Fibroblast of lung (primary cell): ENCODE results near the gene QDPR.

Source experiments
- EZH2 ChIP-seq: IDR thresholded peaks from 2 replicates; pipeline ENCODE4 v1.5.1; 2012; ENCODE audit warnings: low read length, control low read depth, mild to moderate bottlenecking; ENCODE audit errors: missing control alignments
- TF ChIP-seq, protein P1 (sequence below), 2 donors: IDR thresholded peaks in 1 of 2; conservative IDR thresholded peaks in 1 of 2; 1 replicate in 1 of 2; 2 replicates in 1 of 2; pipeline ENCODE4 v1.5.1; 2011 to 2012; ENCODE audit warnings: low read length in 2 of 2, control low read depth in 1 of 2, inconsistent platforms in 1 of 2, low read depth in 1 of 2, mild to moderate bottlenecking in 1 of 2

DNA sequence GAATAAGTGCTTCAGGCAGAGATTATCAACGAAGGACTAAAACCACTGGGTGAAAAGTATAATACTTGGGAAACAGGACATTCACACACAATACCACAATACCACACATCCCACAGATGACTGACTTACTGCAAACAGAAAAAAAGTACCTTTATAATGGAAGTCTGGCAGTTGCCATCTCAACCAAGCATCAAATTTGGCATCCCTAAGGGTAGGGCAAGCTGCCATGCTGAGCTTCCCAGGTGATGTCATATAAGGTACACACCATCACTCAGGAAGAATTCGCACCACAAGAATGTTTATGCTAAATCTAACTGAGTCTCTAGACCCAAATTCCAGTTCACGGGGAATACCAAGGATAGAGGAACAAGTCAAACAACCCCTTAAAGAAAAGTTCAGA, 9.1 kb downstream of the QDPR start:
- TF ChIP-seq EZH2 = no peak
- TF ChIP-seq, protein P1, sequence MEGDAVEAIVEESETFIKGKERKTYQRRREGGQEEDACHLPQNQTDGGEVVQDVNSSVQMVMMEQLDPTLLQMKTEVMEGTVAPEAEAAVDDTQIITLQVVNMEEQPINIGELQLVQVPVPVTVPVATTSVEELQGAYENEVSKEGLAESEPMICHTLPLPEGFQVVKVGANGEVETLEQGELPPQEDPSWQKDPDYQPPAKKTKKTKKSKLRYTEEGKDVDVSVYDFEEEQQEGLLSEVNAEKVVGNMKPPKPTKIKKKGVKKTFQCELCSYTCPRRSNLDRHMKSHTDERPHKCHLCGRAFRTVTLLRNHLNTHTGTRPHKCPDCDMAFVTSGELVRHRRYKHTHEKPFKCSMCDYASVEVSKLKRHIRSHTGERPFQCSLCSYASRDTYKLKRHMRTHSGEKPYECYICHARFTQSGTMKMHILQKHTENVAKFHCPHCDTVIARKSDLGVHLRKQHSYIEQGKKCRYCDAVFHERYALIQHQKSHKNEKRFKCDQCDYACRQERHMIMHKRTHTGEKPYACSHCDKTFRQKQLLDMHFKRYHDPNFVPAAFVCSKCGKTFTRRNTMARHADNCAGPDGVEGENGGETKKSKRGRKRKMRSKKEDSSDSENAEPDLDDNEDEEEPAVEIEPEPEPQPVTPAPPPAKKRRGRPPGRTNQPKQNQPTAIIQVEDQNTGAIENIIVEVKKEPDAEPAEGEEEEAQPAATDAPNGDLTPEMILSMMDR (conservative IDR thresholded peaks at IDR 0.05 in 1 of 2, IDR thresholded peaks at IDR 0.05 in 1 of 2; ENCODE audit: low read depth in 1 of 2, low read length in 2 of 2) = no peak
